ENCODE measurements around the gene STIMATE.
A peak's percentile ranks its signal among the peaks of the same experiment; 100 is the strongest.

GRCh38 chr3:52891615-52892081, 5.7 kb downstream of the STIMATE start:
- TF ChIP-seq POLR2A (IDR thresholded peaks at IDR 0.05; ENCODE audit: extremely low read depth, insufficient read length) (no peak), MAX (IDR thresholded peaks at IDR 0.05; ENCODE audit: low read depth, low read length) (peak; percentile 98)
- TF ChIP-seq, protein P1, sequence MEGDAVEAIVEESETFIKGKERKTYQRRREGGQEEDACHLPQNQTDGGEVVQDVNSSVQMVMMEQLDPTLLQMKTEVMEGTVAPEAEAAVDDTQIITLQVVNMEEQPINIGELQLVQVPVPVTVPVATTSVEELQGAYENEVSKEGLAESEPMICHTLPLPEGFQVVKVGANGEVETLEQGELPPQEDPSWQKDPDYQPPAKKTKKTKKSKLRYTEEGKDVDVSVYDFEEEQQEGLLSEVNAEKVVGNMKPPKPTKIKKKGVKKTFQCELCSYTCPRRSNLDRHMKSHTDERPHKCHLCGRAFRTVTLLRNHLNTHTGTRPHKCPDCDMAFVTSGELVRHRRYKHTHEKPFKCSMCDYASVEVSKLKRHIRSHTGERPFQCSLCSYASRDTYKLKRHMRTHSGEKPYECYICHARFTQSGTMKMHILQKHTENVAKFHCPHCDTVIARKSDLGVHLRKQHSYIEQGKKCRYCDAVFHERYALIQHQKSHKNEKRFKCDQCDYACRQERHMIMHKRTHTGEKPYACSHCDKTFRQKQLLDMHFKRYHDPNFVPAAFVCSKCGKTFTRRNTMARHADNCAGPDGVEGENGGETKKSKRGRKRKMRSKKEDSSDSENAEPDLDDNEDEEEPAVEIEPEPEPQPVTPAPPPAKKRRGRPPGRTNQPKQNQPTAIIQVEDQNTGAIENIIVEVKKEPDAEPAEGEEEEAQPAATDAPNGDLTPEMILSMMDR (IDR thresholded peaks at IDR 0.05; ENCODE audit: low read depth, low read length), result no peak

Data from NB4 (cell line).